SK-N-SH (cell line): ENCODE measurements around the gene TRAF5. TPM values are rescaled to one million over a fixed set of nuclear protein-coding genes. Genes with fewer than 3 reads are reported as not detected.

Experiments
- CTCF ChIA-PET: fragments of 300-600, 350-600 bp; formaldehyde crosslinking; extraction: SDS; loops from one replicate; lab custom pipeline; 2021; lab: Yijun Ruan, JAX
- POLR2A ChIA-PET: fragments of 350-600 bp; sonication (Branson Sonifier 250); formaldehyde crosslinking; extraction: SDS; loops from one replicate; lab custom pipeline; 2020; ENCODE audit warnings: antibody characterized with exemption, inconsistent platforms; lab: Yijun Ruan, JAX
- DNase-seq: peaks from one replicate; pipeline ENCODE4 v3.0.0; 2012
- H2AFZ ChIP-seq: fragments of 200-600 bp; sonication (generic); 2 replicates; pipeline ENCODE4 v1.8.1; 2016; ENCODE audit warnings: antibody characterized with exemption, mild to moderate bottlenecking, low read depth
- H3F3A ChIP-seq: fragments of 200-600 bp; sonication (generic); replicated peaks from 2 replicates; pipeline ENCODE3; 2016; ENCODE audit warnings: antibody characterized with exemption, mild to moderate bottlenecking; ENCODE audit not compliant: insufficient read depth
- H3K27ac ChIP-seq, 2 experiments: fragments of 200-500 bp in 1 of 2; fragments of 200-600 bp in 1 of 2; sonication (Bioruptor generic) in 1 of 2; sonication (generic), shearing (Covaris generic) in 1 of 2; 2 replicates each; pipeline versions ENCODE4 v1.5.1 to v1.6.1; 2014 to 2016; ENCODE audit warnings: low read depth in 2 of 2, inconsistent platforms in 1 of 2, low read length in 1 of 2, mild to moderate bottlenecking in 1 of 2, mixed read lengths in 1 of 2
- H3K27me3 ChIP-seq: fragments of 200-600 bp; sonication (generic), shearing (Covaris generic); 2 replicates; pipeline ENCODE4 v1.6.1; 2016; ENCODE audit warnings: mixed run types; ENCODE audit not compliant: insufficient read depth
- H3K36me3 ChIP-seq, 2 experiments: fragments of 200-500 bp in 1 of 2; fragments of 200-600 bp in 1 of 2; sonication (Bioruptor generic) in 1 of 2; sonication (generic) in 1 of 2; replicated peaks in 1 of 2; 2 replicates each; pipeline versions ENCODE3 to v1.5.1; 2014 to 2016; ENCODE audit warnings: low read length in 1 of 2, mild to moderate bottlenecking in 1 of 2; ENCODE audit not compliant: insufficient read depth in 2 of 2, control insufficient read depth in 1 of 2
- H3K4me1 ChIP-seq, 2 experiments: fragments of 200-500 bp in 1 of 2; fragments of 200-600 bp in 1 of 2; sonication (Bioruptor generic) in 1 of 2; sonication (generic), shearing (Covaris generic) in 1 of 2; 2 replicates each; pipeline versions ENCODE4 v1.5.1 to v1.6.1; 2014 to 2016; ENCODE audit warnings: low read depth in 1 of 2, low read length in 1 of 2, mixed run types in 1 of 2; ENCODE audit not compliant: insufficient read depth in 2 of 2, control insufficient read depth in 1 of 2
- H3K4me2 ChIP-seq: fragments of 200-600 bp; sonication (generic), shearing (Covaris generic); 2 replicates; pipeline ENCODE4 v1.6.1; 2017; ENCODE audit warnings: mixed run types
- H3K4me3 ChIP-seq, 2 experiments: fragments of 200-500 bp in 1 of 2; fragments of 200-600 bp in 1 of 2; sonication (Bioruptor generic) in 1 of 2; sonication (generic), shearing (Covaris generic) in 1 of 2; 2 replicates each; pipeline versions ENCODE4 v1.5.1 to v1.8.1; 2014 to 2016; ENCODE audit warnings: low read depth in 2 of 2, inconsistent platforms in 1 of 2, low read length in 1 of 2, mild to moderate bottlenecking in 1 of 2, mixed read lengths in 1 of 2, moderate library complexity in 1 of 2
- H3K79me2 ChIP-seq: fragments of 200-600 bp; sonication (generic); 2 replicates; pipeline ENCODE4 v1.8.1; 2017; ENCODE audit warnings: mild to moderate bottlenecking; ENCODE audit not compliant: insufficient read depth
- H3K9ac ChIP-seq: fragments of 200-600 bp; sonication (generic); 2 replicates; pipeline ENCODE4 v1.6.1; 2017; ENCODE audit warnings: mixed run types
- H3K9me2 ChIP-seq: fragments of 200-600 bp; sonication (generic); 2 replicates; pipeline ENCODE4 v1.6.1; 2017; ENCODE audit warnings: mixed run types
- H3K9me3 ChIP-seq: fragments of 200-600 bp; sonication (generic); 2 replicates; pipeline ENCODE4 v1.6.1; 2017; ENCODE audit warnings: mixed run types, mild to moderate bottlenecking, moderate library complexity
- H4K20me1 ChIP-seq: fragments of 200-600 bp; sonication (generic); 2 replicates; pipeline ENCODE4 v1.6.1; 2017; ENCODE audit warnings: mild to moderate bottlenecking, mixed run types; ENCODE audit not compliant: insufficient read depth
- EP300 ChIP-seq, 2 experiments: IDR thresholded peaks; 2 replicates each; pipeline versions ENCODE4 v1.4.0 to v1.6.1; 2012; ENCODE audit warnings: borderline replicate concordance in 1 of 2, low read depth in 1 of 2, low read length in 1 of 2
- GATA2 ChIP-seq: sonication (generic); formaldehyde crosslinking; IDR thresholded peaks from 2 replicates; pipeline ENCODE4 v1.5.0; 2020; ENCODE audit warnings: mild to moderate bottlenecking, missing genetic modification reagents
- IRF3 ChIP-seq: fragments of 150-350 bp; IDR thresholded peaks from 2 replicates; pipeline ENCODE4 v1.6.1; 2016; ENCODE audit warnings: mild to moderate bottlenecking, low read depth, low read length
- JUND ChIP-seq: IDR thresholded peaks from 2 replicates; pipeline ENCODE4 v1.4.0; 2012
- MAX ChIP-seq: IDR thresholded peaks from 2 replicates; pipeline ENCODE4 v1.4.0; 2012; ENCODE audit warnings: low read depth
- MEF2A ChIP-seq: IDR thresholded peaks from 2 replicates; pipeline ENCODE4 v1.4.0; 2012; ENCODE audit warnings: low read depth, borderline replicate concordance
- MXI1 ChIP-seq: IDR thresholded peaks from 2 replicates; pipeline ENCODE4 v1.6.1; 2012; ENCODE audit warnings: mild to moderate bottlenecking, low read depth, low read length, improper control_type of control experiment
- NRF1 ChIP-seq: IDR thresholded peaks from 2 replicates; pipeline ENCODE4 v1.6.1; 2012; ENCODE audit warnings: low read depth, mild to moderate bottlenecking, low read length
- RAD21 ChIP-seq: IDR thresholded peaks from 2 replicates; pipeline ENCODE4 v1.6.1; 2012; ENCODE audit warnings: mild to moderate bottlenecking, low read length
- REST ChIP-seq: IDR thresholded peaks from 2 replicates; pipeline ENCODE4 v1.6.1; 2012; ENCODE audit warnings: mild to moderate bottlenecking, low read depth, low read length, moderate library complexity
- TAF1 ChIP-seq: IDR thresholded peaks from 2 replicates; pipeline ENCODE4 v1.6.1; 2012; ENCODE audit warnings: low read depth, mild to moderate bottlenecking, low read length, moderate library complexity, borderline replicate concordance
- TCF12 ChIP-seq: IDR thresholded peaks from 2 replicates; pipeline ENCODE4 v1.4.0; 2012
- TEAD4 ChIP-seq: IDR thresholded peaks from 2 replicates; pipeline ENCODE4 v1.4.0; 2012; ENCODE audit warnings: mild to moderate bottlenecking, borderline replicate concordance; ENCODE audit not compliant: insufficient read depth
- USF1 ChIP-seq: IDR thresholded peaks from 2 replicates; pipeline ENCODE4 v1.4.0; 2012; ENCODE audit warnings: low read depth, borderline replicate concordance
- USF2 ChIP-seq: fragments of 150-350 bp; IDR thresholded peaks from 2 replicates; pipeline ENCODE4 v1.6.1; 2017; ENCODE audit warnings: antibody characterized with exemption, low read length, low read depth, borderline replicate concordance
- WGBS: methylation state at CpG from one replicate; pipeline ENCODE4 v1.1.6; 2017; ENCODE audit warnings: low lambda C conversion rate; 5-methylcytosine and 5-hydroxymethylcytosine counted together
- polyA plus RNA-seq, 3 experiments: library from polyadenylated mRNA; depleted of rRNA; stranded (reverse); fragments of >200 nt; gene quantifications; 2 replicates each; pipeline ENCODE4 v1.2.3, GENCODE V29; 2012

The TRAF5 gene
- 7.6 and 10.5 TPM in 2 replicates for polyA plus RNA-seq (2012; rRNA removed)
- 5.1 and 5.4 TPM in 2 replicates for polyA plus RNA-seq (2012; cell fraction: cytosol; rRNA removed)
- polyA plus RNA-seq (2012; cell fraction: nucleus; rRNA removed) = 34.5 and 45.6 TPM in 2 replicates

- H3K4me3 ChIP-seq = peak within 1 kb of the TSS; percentile 70 to 76
- H3K79me2 ChIP-seq = no peaks in the 10 kb centered on the region; the same call in 1 of the 2 replicates
- no peaks in the 10 kb centered on the region for H3K36me3 ChIP-seq
- TF ChIP-seq MAX = peak; percentile 52; the same call in 1 of the 2 replicates
- TF ChIP-seq TEAD4 = no peak
- TF ChIP-seq TCF12 = no peak
- peak; percentile 4; the same call in 1 of the 2 replicates for TF ChIP-seq TAF1
- no peak for TF ChIP-seq USF2
- no peak for TF ChIP-seq JUND
- TF ChIP-seq MXI1 = peak; percentile 2; the same call in 1 of the 2 replicates
- TF ChIP-seq NRF1 = 0 out of 2 replicates have a peak, but pooled peaks have one; percentile 1
- no peak for TF ChIP-seq IRF3
- TF ChIP-seq USF1 = no peak
- TF ChIP-seq MEF2A = no peak
- TF ChIP-seq RAD21 = no peak
- TF ChIP-seq EP300 (IDR thresholded peaks at IDR 0.05; ENCODE audit: borderline replicate concordance in 1 of 2, low read depth in 1 of 2, low read length in 1 of 2) = no peak
- TF ChIP-seq GATA2 (CRISPR knock-in tag) = no peak
- TF ChIP-seq REST = no peak
- ChIA-PET POLR2A (interaction anchor here (1.1 kb wide), 1 partner anchor 56 kb away, joined by 3 read pairs; no protein-coding TSS in a partner anchor), CTCF (interaction anchor here (0.8 to 2.6 kb wide), 11 partner anchors 11 to 328 kb away, joined by 3 to 22 read pairs (median 3); no protein-coding TSS in a partner anchor)
- no peaks in the 10 kb centered on the region for H4K20me1 ChIP-seq
- H3K27ac ChIP-seq = peak within 1 kb of the TSS in 1 of 2 experiments; percentile 59; a peak in 1 of 4 replicates
- peak within 1 kb of the TSS; percentile 75 for H3K4me2 ChIP-seq
- H3F3A ChIP-seq = peaks cover 3% of the 10 kb centered on the region
- H3K27me3 ChIP-seq = no peaks in the 10 kb centered on the region
- H3K9me3 ChIP-seq = no peaks in the 10 kb centered on the region
- peaks cover 0 to 39% of the 10 kb centered on the region in 2 experiments; a peak in 3 of 4 replicates for H3K4me1 ChIP-seq
- no peaks in the 10 kb centered on the region for H3K9me2 ChIP-seq
- peak; percentile 89 for DNase-seq
- H3K9ac ChIP-seq = peak within 1 kb of the TSS; percentile 75
- H2AFZ ChIP-seq = peak within 1 kb of the TSS; percentile 97
- WGBS = 17% methylated on average over 24 of the region's 91 CpGs
These were observed at the start of gene TRAF5 for GRCh38 chr1:211326528-211327345. TRAF5 (plus strand) TSS chr1:211326833; CDS start chr1:211353240, 26,407 bp downstream.
